Loucy (cell line): Measurements from ENCODE around the gene CD300C.

ENCODE experiments used
- H2AFZ ChIP-seq: fragments of 200-600 bp; sonication (generic); 2 replicates; pipeline ENCODE4 v1.6.0; 2016; ENCODE audit warnings: antibody characterized with exemption, mild to moderate bottlenecking, low read length, moderate library complexity
- H3F3A ChIP-seq: fragments of 200-600 bp; 2 replicates; pipeline ENCODE4 v1.6.0; 2016; ENCODE audit warnings: antibody characterized with exemption, low read depth, mild to moderate bottlenecking
- H3K27me3 ChIP-seq: fragments of 200-600 bp; sonication (generic); 2 replicates; pipeline ENCODE4 v1.6.1; 2014; ENCODE audit warnings: low read length, mild to moderate bottlenecking; ENCODE audit not compliant: insufficient read depth, poor library complexity, severe bottlenecking
- H3K36me3 ChIP-seq: fragments of 200-600 bp; sonication (generic); 2 replicates; pipeline ENCODE4 v1.6.1; 2016; ENCODE audit warnings: low read length; ENCODE audit not compliant: insufficient read depth
- H3K4me1 ChIP-seq: fragments of 200-600 bp; sonication (generic); 2 replicates; pipeline ENCODE4 v1.5.1; 2014; ENCODE audit warnings: low read length, mild to moderate bottlenecking; ENCODE audit not compliant: insufficient read depth, poor library complexity, severe bottlenecking
- H3K4me2 ChIP-seq: fragments of 200-600 bp; sonication (generic); 2 replicates; pipeline ENCODE4 v1.6.0; 2014; ENCODE audit warnings: antibody characterized with exemption, low read length, low read depth, mild to moderate bottlenecking; ENCODE audit not compliant: poor library complexity, severe bottlenecking
- H3K4me3 ChIP-seq: fragments of 200-600 bp; sonication (generic); 2 replicates; pipeline ENCODE4 v1.5.1; 2014; ENCODE audit warnings: low read length, mild to moderate bottlenecking, mixed read lengths; ENCODE audit not compliant: poor library complexity, severe bottlenecking
- H3K79me2 ChIP-seq: fragments of 200-600 bp; sonication (generic); 2 replicates; pipeline ENCODE4 v1.6.1; 2014; ENCODE audit warnings: low read length; ENCODE audit not compliant: insufficient read depth
- H3K9ac ChIP-seq: fragments of 200-600 bp; sonication (generic); 2 replicates; pipeline ENCODE4 v1.6.0; 2014; ENCODE audit warnings: mild to moderate bottlenecking, low read depth, low read length, moderate library complexity; ENCODE audit not compliant: poor library complexity, severe bottlenecking
- H3K9me2 ChIP-seq: fragments of 200-600 bp; sonication (generic); replicated peaks from 2 replicates; pipeline ENCODE4 v1.6.1; 2016; ENCODE audit warnings: low read depth, low read length, mixed read lengths
- H3K9me3 ChIP-seq: fragments of 200-600 bp; sonication (generic); 2 replicates; pipeline ENCODE4 v1.6.1; 2014; ENCODE audit warnings: mild to moderate bottlenecking, antibody characterized with exemption, low read length, low read depth; ENCODE audit not compliant: insufficient read depth
- H4K20me1 ChIP-seq: fragments of 200-600 bp; sonication (generic); 2 replicates; pipeline ENCODE4 v1.6.0; 2014; ENCODE audit warnings: antibody characterized with exemption, low read length, mild to moderate bottlenecking; ENCODE audit not compliant: insufficient read depth, poor library complexity, severe bottlenecking
- CTCF ChIP-seq: fragments of 200-600 bp; sonication (generic); conservative IDR thresholded peaks from 2 replicates; pipeline ENCODE4 v1.5.1; 2014; ENCODE audit warnings: mild to moderate bottlenecking, antibody characterized with exemption, low read length
- EZH2phosphoT487 ChIP-seq: fragments of 200-600 bp; IDR thresholded peaks from 2 replicates; pipeline ENCODE4 v1.6.1; 2018; ENCODE audit warnings: antibody characterized with exemption, mild to moderate bottlenecking, moderate library complexity, borderline replicate concordance

Gene CD300C

GRCh38 chr17:74547736-74548135 lies 1.8 kb upstream of the CD300C start:
- H3K79me2 ChIP-seq = no peaks in the 10 kb centered on the region
- H3K9me2 ChIP-seq = no peaks in the 10 kb centered on the region
- no peaks in the 10 kb centered on the region for H4K20me1 ChIP-seq
- H3F3A ChIP-seq = no peaks in the 10 kb centered on the region
- H3K4me3 ChIP-seq = no peak overlapping the region
- H3K9ac ChIP-seq = no peak overlapping the region
- H2AFZ ChIP-seq = no peak overlapping the region
- no peaks in the 10 kb centered on the region for H3K27me3 ChIP-seq
- no peaks in the 10 kb centered on the region for H3K9me3 ChIP-seq
- H3K36me3 ChIP-seq = no peaks in the 10 kb centered on the region
- H3K4me1 ChIP-seq = peaks cover 24% of the 10 kb centered on the region
- H3K4me2 ChIP-seq = peak overlapping the region; percentile 39
- TF ChIP-seq EZH2phosphoT487 (no peak), CTCF (no peak)

GRCh38 chr17:74547264-74547663 lies 1.3 kb upstream of the CD300C start:
- Histone ChIP-seq H3F3A (no peaks in the 10 kb centered on the region), H3K9me2 (no peaks in the 10 kb centered on the region), H3K9ac (no peak overlapping the region), H3K4me3 (no peak overlapping the region), H3K36me3 (no peaks in the 10 kb centered on the region), H3K4me1 (peaks cover 24% of the 10 kb centered on the region), H2AFZ (no peak overlapping the region), H4K20me1 (no peaks in the 10 kb centered on the region), H3K9me3 (no peaks in the 10 kb centered on the region), H3K4me2 (peak overlapping the region; percentile 39), H3K79me2 (no peaks in the 10 kb centered on the region), H3K27me3 (no peaks in the 10 kb centered on the region)
- TF ChIP-seq EZH2phosphoT487 (no peak), CTCF (no peak)

GRCh38 chr17:74546586-74546985 lies 671 bp upstream of the CD300C start:
- Histone ChIP-seq H3K9me3 (no peaks in the 10 kb centered on the region), H3K4me2 (no peak overlapping the region), H3K27me3 (no peaks in the 10 kb centered on the region), H3K36me3 (no peaks in the 10 kb centered on the region), H3K79me2 (no peaks in the 10 kb centered on the region), H3K9ac (no peak overlapping the region), H3F3A (no peaks in the 10 kb centered on the region), H4K20me1 (no peaks in the 10 kb centered on the region), H3K4me3 (no peak overlapping the region), H3K9me2 (no peaks in the 10 kb centered on the region), H3K4me1 (peaks cover 24% of the 10 kb centered on the region), H2AFZ (no peak overlapping the region)
- TF ChIP-seq CTCF (no peak), EZH2phosphoT487 (no peak)
